Peyer's patch (tissue), 4 donors: Measurements from ENCODE around the gene TRPV4.

ENCODE experiments used
- CTCF ChIP-seq, 6 experiments: fragments of 450-650 bp in 4 of 6; fragments of 200-600 bp in 2 of 6; sonication (generic) in 1 of 6; IDR thresholded peaks; one replicate each; pipeline ENCODE4 v1.5.1; 2017 to 2019; ENCODE audit warnings: antibody characterized with exemption in 6 of 6, mild to moderate bottlenecking in 3 of 6, moderate library complexity in 1 of 6
- POLR2A ChIP-seq, 2 donors: fragments of 450-650 bp; IDR thresholded peaks; one replicate each; pipeline ENCODE4 v1.5.1; 2017; ENCODE audit warnings: antibody characterized with exemption in 2 of 2, mild to moderate bottlenecking in 2 of 2, moderate library complexity in 2 of 2

- TF ChIP-seq CTCF (IDR thresholded peaks at IDR 0.05) (no peak), POLR2A (IDR thresholded peaks at IDR 0.05) (no peak)
Observed at GRCh38 chr12:109857715-109858114, 24.5 kb upstream of the TRPV4 start.
